H1 (cell line): ENCODE results near the gene ENO3. TPM values are rescaled to one million over a fixed set of nuclear protein-coding genes. Genes with fewer than 3 reads are reported as not detected.

Experiments
- CTCF ChIA-PET: fragments of 300-600 bp; sonication (Branson Sonifier 250); formaldehyde crosslinking; loops from one replicate; lab custom pipeline; 2021; ENCODE audit not compliant: partially characterized antibody; lab: Charles Lee
- POLR2A ChIA-PET: fragments of 300-600 bp; sonication (Branson Sonifier 250); formaldehyde crosslinking; loops from one replicate; lab custom pipeline; 2021; ENCODE audit warnings: inconsistent platforms; ENCODE audit not compliant: partially characterized antibody; lab: Charles Lee
- DNase-seq, 2 experiments: peaks; one replicate each; pipeline versions ENCODE4 v3.0.0 to v3.0.0-alpha.2; 2010 to 2022; ENCODE audit warnings: low spot score in 2 of 2, low read depth in 1 of 2, mixed read lengths in 1 of 2
- FAIRE-seq: peaks from 2 replicates; lab custom pipeline; 2011; peaks lifted over from hg19 to GRCh38; lab: Jason Lieb, UNC
- H2AFZ ChIP-seq: 2 replicates; pipeline ENCODE4 v1.8.1; 2012; ENCODE audit warnings: low read length, inconsistent platforms
- H2AK5ac ChIP-seq: 2 replicates; pipeline ENCODE4 v1.6.1; 2013; ENCODE audit warnings: low read depth, low read length
- H2BK120ac ChIP-seq: replicated peaks from 2 replicates; pipeline ENCODE3; 2013; ENCODE audit warnings: low read depth, low read length, inconsistent platforms
- H2BK12ac ChIP-seq: 2 replicates; pipeline ENCODE4 v1.6.1; 2013; ENCODE audit warnings: low read depth, low read length
- H2BK15ac ChIP-seq: 2 replicates; pipeline ENCODE4 v1.6.1; 2013; ENCODE audit warnings: low read length
- H2BK20ac ChIP-seq: 2 replicates; pipeline ENCODE4 v1.6.1; 2013; ENCODE audit warnings: low read length
- H2BK5ac ChIP-seq: 2 replicates; pipeline ENCODE4 v1.6.1; 2013; ENCODE audit warnings: low read depth, low read length
- H3K14ac ChIP-seq: 2 replicates; pipeline ENCODE4 v1.6.1; 2013; ENCODE audit warnings: inconsistent platforms; ENCODE audit not compliant: insufficient read length
- H3K18ac ChIP-seq: 2 replicates; pipeline ENCODE4 v1.6.1; 2013; ENCODE audit warnings: low read length; ENCODE audit errors: extremely low read depth
- H3K23ac ChIP-seq: 2 replicates; pipeline ENCODE4 v1.6.1; 2013; ENCODE audit warnings: inconsistent platforms; ENCODE audit not compliant: insufficient read length
- H3K23me2 ChIP-seq: 2 replicates; pipeline ENCODE4 v1.6.1; 2013; ENCODE audit warnings: low read depth, low read length
- H3K27ac ChIP-seq: 2 replicates; pipeline ENCODE4 v1.6.1; 2011; ENCODE audit warnings: low read depth, low read length, inconsistent platforms
- H3K27me3 ChIP-seq, 4 experiments: replicated peaks in 1 of 4; 1 replicate in 1 of 4; 2 replicates in 3 of 4; pipeline versions ENCODE4 v1.6.1 to v1.8.1; 2011 to 2013; ENCODE audit warnings: low read length in 3 of 4, mild to moderate bottlenecking in 3 of 4, inconsistent platforms in 2 of 4, mixed read lengths in 2 of 4, moderate library complexity in 1 of 4; ENCODE audit not compliant: control insufficient read depth in 3 of 4, insufficient read depth in 3 of 4; ENCODE audit errors: extremely low read depth in 1 of 4
- H3K36me3 ChIP-seq, 4 experiments: 2 replicates each; pipeline versions ENCODE4 v1.6.1 to v1.8.1; 2011 to 2013; ENCODE audit warnings: mild to moderate bottlenecking in 4 of 4, low read length in 3 of 4, moderate library complexity in 2 of 4, control low read depth in 1 of 4, inconsistent platforms in 1 of 4; ENCODE audit not compliant: insufficient read depth in 4 of 4, control insufficient read depth in 2 of 4
- H3K4ac ChIP-seq: replicated peaks from 2 replicates; pipeline ENCODE3; 2013; ENCODE audit warnings: low read length, low read depth, mixed read lengths, inconsistent platforms; ENCODE audit not compliant: insufficient read length
- H3K4me1 ChIP-seq, 4 experiments: replicated peaks in 1 of 4; 1 replicate in 1 of 4; 2 replicates in 3 of 4; pipeline versions ENCODE4 v1.6.1 to v1.8.1; 2011 to 2013; ENCODE audit warnings: low read length in 3 of 4, inconsistent platforms in 2 of 4, mixed read lengths in 1 of 4; ENCODE audit not compliant: insufficient read depth in 4 of 4, control insufficient read depth in 3 of 4
- H3K4me2 ChIP-seq, 2 experiments: 2 replicates each; pipeline versions ENCODE4 v1.6.1 to v1.8.1; 2011 to 2013; ENCODE audit warnings: low read depth in 2 of 2, low read length in 2 of 2, control low read depth in 1 of 2, inconsistent platforms in 1 of 2, mild to moderate bottlenecking in 1 of 2; ENCODE audit not compliant: insufficient read depth in 1 of 2
- H3K4me3 ChIP-seq, 4 experiments: fragments of 200-600, 300-600 bp in 1 of 4; sonication (generic), shearing (Covaris generic), sonication (Bioruptor Twin) in 1 of 4; 2 replicates each; pipeline versions ENCODE4 v1.5.1 to v1.8.1; 2011 to 2016; ENCODE audit warnings: low read length in 4 of 4, low read depth in 3 of 4, control low read depth in 2 of 4, inconsistent platforms in 2 of 4, mild to moderate bottlenecking in 2 of 4, mixed read lengths in 1 of 4, moderate library complexity in 1 of 4; ENCODE audit not compliant: insufficient read depth in 2 of 4; ENCODE audit errors: extremely low read depth in 1 of 4
- H3K56ac ChIP-seq: replicated peaks from 2 replicates; pipeline ENCODE3; 2013; ENCODE audit warnings: low read depth, mild to moderate bottlenecking, mixed read lengths, low read length, inconsistent platforms; ENCODE audit not compliant: insufficient read length
- H3K79me1 ChIP-seq: 2 replicates; pipeline ENCODE4 v1.6.1; 2013; ENCODE audit warnings: low read depth, low read length, control low read depth
- H3K79me2 ChIP-seq, 2 experiments: 2 replicates each; pipeline versions ENCODE4 v1.6.1 to v1.8.1; 2012 to 2013; ENCODE audit warnings: low read length in 2 of 2, mild to moderate bottlenecking in 2 of 2, inconsistent platforms in 1 of 2; ENCODE audit not compliant: insufficient read depth in 2 of 2, control insufficient read depth in 1 of 2
- H3K9ac ChIP-seq, 4 experiments: replicated peaks in 1 of 4; 1 replicate in 1 of 4; 2 replicates in 3 of 4; pipeline versions ENCODE4 v1.6.1 to v1.8.1; 2011 to 2013; ENCODE audit warnings: low read depth in 3 of 4, low read length in 3 of 4, control low read depth in 2 of 4, mild to moderate bottlenecking in 2 of 4, moderate library complexity in 2 of 4, inconsistent platforms in 1 of 4; ENCODE audit errors: extremely low read depth in 1 of 4
- H3K9me3 ChIP-seq, 2 experiments: 2 replicates each; pipeline versions ENCODE4 v1.6.1 to v1.8.1; 2012 to 2013; ENCODE audit warnings: mild to moderate bottlenecking in 2 of 2, moderate library complexity in 2 of 2, control low read depth in 1 of 2, inconsistent platforms in 1 of 2, low read depth in 1 of 2, low read length in 1 of 2, mixed read lengths in 1 of 2; ENCODE audit not compliant: insufficient read depth in 2 of 2
- H4K20me1 ChIP-seq, 2 experiments: replicated peaks in 1 of 2; 2 replicates each; pipeline versions ENCODE3 to v1.8.1; 2011 to 2013; ENCODE audit warnings: inconsistent platforms in 2 of 2, low read length in 2 of 2, mild to moderate bottlenecking in 1 of 2; ENCODE audit not compliant: insufficient read depth in 2 of 2, control insufficient read depth in 1 of 2
- H4K5ac ChIP-seq: 2 replicates; pipeline ENCODE4 v1.6.1; 2013; ENCODE audit warnings: low read length, low read depth, mixed read lengths, inconsistent platforms; ENCODE audit not compliant: insufficient read length
- H4K8ac ChIP-seq: 2 replicates; pipeline ENCODE4 v1.8.0; 2013; ENCODE audit warnings: mild to moderate bottlenecking, moderate library complexity, low read length, inconsistent platforms; ENCODE audit not compliant: insufficient read depth; ENCODE audit errors: extremely low read depth
- H4K91ac ChIP-seq: replicated peaks from 2 replicates; pipeline ENCODE3; 2013; ENCODE audit warnings: low read length, mixed read lengths, inconsistent platforms; ENCODE audit not compliant: insufficient read length
- ASH2L ChIP-seq: fragments of 200-600, 300-600 bp; sonication (generic); IDR thresholded peaks from one replicate; pipeline ENCODE4 v1.7.1; 2017; ENCODE audit warnings: low read length
- CTBP2 ChIP-seq: IDR thresholded peaks from 2 replicates; pipeline ENCODE4 v1.7.0; 2011; ENCODE audit warnings: borderline replicate concordance, mild to moderate bottlenecking, moderate library complexity, mixed read lengths, low read length; ENCODE audit not compliant: insufficient read depth, insufficient read length
- JUN ChIP-seq: IDR thresholded peaks from 2 replicates; pipeline ENCODE4 v1.6.1; 2011; ENCODE audit warnings: low read depth, mild to moderate bottlenecking, improper control_type of control experiment, low read length
- PHF8 ChIP-seq: fragments of 200-600 bp; sonication (generic); conservative IDR thresholded peaks from 2 replicates; pipeline ENCODE4 v1.7.1; 2012; ENCODE audit warnings: low read depth, mild to moderate bottlenecking, inconsistent platforms, low read length, moderate library complexity
- RAD21 ChIP-seq, 2 experiments: IDR thresholded peaks in 1 of 2; conservative IDR thresholded peaks in 1 of 2; 2 replicates each; pipeline ENCODE4 v1.6.1; 2011; ENCODE audit warnings: low read depth in 2 of 2, low read length in 2 of 2, improper control_type of control experiment in 1 of 2, inconsistent platforms in 1 of 2, mild to moderate bottlenecking in 1 of 2, moderate library complexity in 1 of 2
- SUZ12 ChIP-seq: fragments of 200-600 bp; sonication (generic); IDR thresholded peaks from 2 replicates; pipeline ENCODE4 v1.6.1; 2012; ENCODE audit warnings: mild to moderate bottlenecking, inconsistent platforms, low read length, moderate library complexity, mixed read lengths
- TAF1 ChIP-seq: IDR thresholded peaks from 2 replicates; pipeline ENCODE4 v1.6.1; 2011; ENCODE audit warnings: mild to moderate bottlenecking, low read depth, low read length
- ZNF274 ChIP-seq: IDR thresholded peaks from 2 replicates; pipeline ENCODE4 v1.7.0; 2012; ENCODE audit warnings: low read length, borderline replicate concordance; ENCODE audit errors: extremely low read depth
- WGBS, 2 experiments: shearing (Covaris generic) in 1 of 2; methylation state at CpG; one replicate each; pipeline versions ENCODE4 v1.1.6 to v1.1.7; 2013 to 2015; ENCODE audit warnings: low lambda C conversion rate in 2 of 2, mixed read lengths in 2 of 2, inconsistent platforms in 1 of 2, low coverage in 1 of 2, missing lambda C conversion rate in 1 of 2; ENCODE audit not compliant: insufficient replicate concordance in 2 of 2, insufficient coverage in 1 of 2, insufficient read length in 1 of 2; ENCODE audit errors: extremely low coverage in 1 of 2, missing lambda C conversion rate in 1 of 2; 5-methylcytosine and 5-hydroxymethylcytosine counted together
- polyA plus RNA-seq, 7 experiments: library from polyadenylated mRNA; depleted of rRNA in 3 of 7; stranded (reverse) in 5 of 7; unstranded in 2 of 7; fragments of >200 nt in 5 of 7; fragments of 200-250 nt in 2 of 7; gene quantifications; 1 replicate in 5 of 7; 2 replicates in 1 of 7; 4 replicates in 1 of 7; pipeline versions ENCODE4 v1.2.1 to v1.2.3, GENCODE V29; 2011 to 2013; ENCODE audit warnings: missing spikeins in 2 of 7, mixed read lengths in 2 of 7
- total RNA-seq: library from RNA; stranded (reverse); fragmentation: NEBNext Ultra II Directional; extraction: Animal tissue kit (Norgen Biotek cat#: 25700); gene quantifications from 2 replicates; pipeline ENCODE4 v1.2.1, GENCODE V29; 2021

The ENO3 gene
- total and polyA plus RNA-seq, 2 of the 8 experiments (the other 6 are each of a cell fraction or from before 2014, with no cell fraction given) = 25.0 to 25.7 TPM

- 0 out of 2 replicates have a peak overlapping the region, but pooled peaks have one; percentile 23 for H2BK12ac ChIP-seq
- no peak overlapping the region for H2BK20ac ChIP-seq
- H3K36me3 ChIP-seq = peaks cover 11 to 29% (median 18%) of the 10 kb centered on the region in 4 experiments
- peak overlapping the region; percentile 88; the same call in 1 of the 2 replicates for H2BK15ac ChIP-seq
- ChIA-PET CTCF (interaction anchor here (0.8 to 1.2 kb wide), 4 partner anchors 20 to 90 kb away, joined by 3 read pairs; partner anchors contain the start of genes RNF167 and SLC25A11), POLR2A (interaction anchor here (0.5 to 4.7 kb wide), 12 partner anchors 11 to 104 kb away, joined by 3 to 36 read pairs (median 4); partner anchors contain the start of genes CAMTA2, PFN1, RNF167 and SLC25A11)
- peak overlapping the region in 3 of 4 experiments; percentile 51 to 74 (median 62); a peak in 5 of 7 replicates for H3K9ac ChIP-seq
- H4K20me1 ChIP-seq = peaks cover 2 to 12% of the 10 kb centered on the region in 2 experiments
- H3K4me2 ChIP-seq = peak overlapping the region; percentile 97 to 100
- H3K14ac ChIP-seq = peak overlapping the region; percentile 50
- peak overlapping the region; percentile 78; the same call in 1 of the 2 replicates for H2BK5ac ChIP-seq
- WGBS, 2 experiments = 30% methylated on average over 13 of the region's 14 CpGs; no CpG with 5 or more reads in 1 of the 2 experiments
- H2BK120ac ChIP-seq = no peak overlapping the region
- peak overlapping the region; percentile 75 for H4K91ac ChIP-seq
- H2AFZ ChIP-seq = no peak overlapping the region
- H4K8ac ChIP-seq = peak overlapping the region; percentile 22; the same call in 1 of the 2 replicates
- H3K18ac ChIP-seq = peak overlapping the region; percentile 78; the same call in 1 of the 2 replicates
- peak overlapping the region; percentile 96 for H3K4ac ChIP-seq
- peak in 1 of 2 experiments; percentile 51 for DNase-seq
- H3K27me3 ChIP-seq = peaks cover 0 to 13% (median 1%) of the 10 kb centered on the region in 4 experiments; a peak in 4 of 7 replicates
- no peaks in the 10 kb centered on the region for H3K9me3 ChIP-seq
- no peak overlapping the region for H3K27ac ChIP-seq
- peaks cover 11% of the 10 kb centered on the region for H3K79me1 ChIP-seq
- no peak overlapping the region for H3K56ac ChIP-seq
- H3K23me2 ChIP-seq = peaks cover 11% of the 10 kb centered on the region
- peaks cover 4 to 17% (median 8%) of the 10 kb centered on the region in 4 experiments for H3K4me1 ChIP-seq
- H3K4me3 ChIP-seq = peak overlapping the region; percentile 75 to 80 (median 78)
- no peak overlapping the region for H4K5ac ChIP-seq
- FAIRE-seq = no peak
- H3K79me2 ChIP-seq = peaks cover 0 to 19% of the 10 kb centered on the region in 2 experiments; a peak in 2 of 4 replicates
- H3K23ac ChIP-seq = no peak overlapping the region
- H2AK5ac ChIP-seq = peak overlapping the region; percentile 65; the same call in 1 of the 2 replicates
- TF ChIP-seq JUN (no peak), ZNF274 (no peak), ASH2L (no peak), SUZ12 (no peak), RAD21 (IDR thresholded peaks at IDR 0.05 in 1 of 2, conservative IDR thresholded peaks at IDR 0.05 in 1 of 2; ENCODE audit: low read depth in 2 of 2, low read length in 2 of 2) (no peak), CTBP2 (no peak), PHF8 (no peak), TAF1 (no peak)
These were observed 48.0 kb downstream of the ENO3 start for GRCh38 chr17:4998732-4999429.
